ENCODE results near the gene GALNT9.
"Not testable (repeated sequence)": the region's sequence is repeated elsewhere in the genome, so short reads cannot be mapped to it uniquely, and the experiment has no call there.

The GALNT9 gene

GRCh38 chr12:132329036-132329719 lies at the start of gene GALNT9:
TSS of gene GALNT9 (minus strand) at chr12:132329589. CDS start at chr12:132329203, 386 bp downstream.
- DNase-seq (ENCODE audit: low read depth in 2 of 2), result no peak

DNA sequence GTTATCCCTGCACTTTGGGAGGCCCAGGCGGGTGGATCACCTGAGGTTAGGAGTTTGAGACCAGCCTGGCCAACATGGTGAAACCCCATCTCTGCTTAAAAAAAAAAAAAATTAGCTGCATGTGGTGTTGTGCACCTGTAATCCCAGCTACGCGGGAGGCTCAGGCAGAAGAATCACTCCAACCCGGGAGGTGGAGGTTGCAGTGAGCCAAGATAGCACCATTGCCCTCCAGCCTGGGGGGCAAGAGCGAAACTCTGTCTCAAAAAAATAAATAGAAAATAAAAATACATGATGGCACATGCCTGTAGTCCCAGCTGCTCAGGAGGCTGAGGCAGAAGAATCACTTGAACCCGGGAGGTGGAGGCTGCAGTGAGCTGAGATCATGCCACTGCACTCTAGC lies 49.7 kb upstream of the GALNT9 start:
- DNase-seq (ENCODE audit: low read depth in 2 of 2), result not testable (repeated sequence)

DNA sequence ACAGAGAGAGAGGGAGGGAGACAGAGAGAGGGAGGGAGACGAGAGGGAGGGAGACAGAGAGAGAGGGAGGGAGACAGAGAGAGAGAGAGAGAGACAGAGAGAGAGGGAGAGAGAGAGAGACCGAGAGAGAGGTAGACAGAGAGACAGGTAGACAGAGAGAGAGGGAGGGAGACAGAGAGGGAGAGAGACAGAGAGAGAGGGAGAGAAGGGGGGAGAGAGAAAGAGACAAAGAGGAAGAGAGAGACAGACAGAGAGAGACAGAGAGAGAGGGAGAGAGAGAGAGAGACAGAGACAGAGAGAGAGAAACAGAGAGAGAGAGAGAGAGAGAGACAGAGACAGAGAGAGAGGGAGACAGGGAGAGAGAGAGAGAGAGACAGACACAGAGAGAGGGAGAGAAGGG lies 47.8 kb upstream of the GALNT9 start:
- DNase-seq (ENCODE audit: low read depth in 2 of 2), result no peak

- DNase-seq (ENCODE audit: low read depth in 2 of 2), result no peak
Measured at GRCh38 chr12:132376464-132376830, 47.1 kb upstream of the GALNT9 start.

DNA sequence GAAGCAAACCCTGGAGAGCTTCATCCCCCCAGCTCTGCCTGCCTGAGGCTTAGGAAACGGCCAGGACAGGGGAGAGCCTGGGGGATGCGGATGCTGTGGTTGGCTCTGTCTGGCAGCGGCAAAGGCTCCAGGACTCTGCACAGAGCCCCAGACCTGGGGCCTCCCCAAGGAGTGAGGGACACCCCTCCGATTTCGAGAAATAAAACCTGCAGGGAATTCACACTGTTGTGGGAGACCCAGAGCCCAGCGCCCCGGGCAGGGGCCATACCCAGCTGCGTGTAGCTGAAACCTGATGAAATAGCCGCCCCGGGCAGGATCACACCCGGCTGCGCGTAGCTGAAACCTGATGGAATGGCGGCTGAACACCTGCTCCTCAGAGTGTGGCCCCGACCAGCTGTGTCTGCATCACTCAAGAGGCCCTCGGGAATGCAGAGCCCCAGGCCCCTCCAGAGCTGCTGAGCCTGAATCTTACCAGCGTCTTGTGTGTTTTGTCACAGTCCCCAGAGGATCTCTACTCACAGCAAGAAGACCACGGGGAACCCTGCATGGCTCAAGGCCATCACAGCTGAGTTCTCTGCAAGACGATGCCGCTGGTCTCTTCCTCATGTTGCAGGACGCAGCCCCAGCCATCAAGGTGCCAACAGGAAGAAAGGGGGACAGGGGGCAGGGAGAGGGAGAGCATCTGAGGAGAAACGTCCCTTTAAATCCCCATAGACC lies 46.5 kb upstream of the GALNT9 start:
- DNase-seq (ENCODE audit: low read depth in 2 of 2), result no peak

- DNase-seq (ENCODE audit: low read depth in 2 of 2), result no peak
Measured at GRCh38 chr12:132374612-132375445, 45.4 kb upstream of the GALNT9 start.

- DNase-seq (ENCODE audit: low read depth in 2 of 2), result no peak
Measured at GRCh38 chr12:132373901-132374611, 44.7 kb upstream of the GALNT9 start.

- no peak for DNase-seq (ENCODE audit: low read depth in 2 of 2)
Measured at GRCh38 chr12:132367852-132368251, 38.5 kb upstream of the GALNT9 start.

DNA sequence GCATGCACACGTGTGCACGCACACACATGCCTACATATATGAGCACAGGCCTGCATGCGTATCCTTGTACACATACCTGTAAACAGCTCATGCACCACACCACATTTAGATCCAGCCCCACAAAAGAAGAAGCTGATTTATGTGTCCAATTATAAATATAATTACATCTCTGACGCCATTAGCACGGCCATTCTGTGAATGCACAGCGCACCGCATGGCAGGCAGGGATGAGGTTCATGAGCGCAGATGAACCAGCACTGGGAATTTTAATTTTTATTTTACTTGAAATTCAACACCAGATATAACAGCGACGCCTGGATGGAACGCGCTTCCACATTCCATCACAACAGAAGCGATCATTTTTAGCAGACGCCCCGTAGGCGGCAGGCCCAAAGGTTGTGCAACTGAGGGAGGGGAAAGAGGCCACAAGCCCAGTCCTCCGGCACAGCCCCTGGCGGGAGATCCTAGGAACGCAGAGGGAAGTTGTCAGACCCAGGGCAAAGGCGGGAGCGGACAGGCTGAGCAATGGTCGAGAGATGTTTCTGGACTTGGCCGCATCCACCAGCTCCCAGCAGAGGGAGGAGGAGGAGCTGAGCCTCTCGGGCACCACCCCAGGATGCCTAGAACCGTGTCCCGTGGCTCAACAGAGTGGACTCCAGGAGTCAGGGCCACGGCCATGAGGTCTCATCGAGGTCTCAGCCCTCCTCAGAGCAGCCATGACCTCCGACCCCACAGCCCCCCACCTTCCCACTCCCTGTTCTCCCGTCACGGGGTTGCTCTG lies 37.9 kb upstream of the GALNT9 start:
- DNase-seq (ENCODE audit: low read depth in 2 of 2), result no peak

GRCh38 chr12:132366341-132366861 lies 37.0 kb upstream of the GALNT9 start:
- no peak for DNase-seq (ENCODE audit: low read depth in 2 of 2)

DNA sequence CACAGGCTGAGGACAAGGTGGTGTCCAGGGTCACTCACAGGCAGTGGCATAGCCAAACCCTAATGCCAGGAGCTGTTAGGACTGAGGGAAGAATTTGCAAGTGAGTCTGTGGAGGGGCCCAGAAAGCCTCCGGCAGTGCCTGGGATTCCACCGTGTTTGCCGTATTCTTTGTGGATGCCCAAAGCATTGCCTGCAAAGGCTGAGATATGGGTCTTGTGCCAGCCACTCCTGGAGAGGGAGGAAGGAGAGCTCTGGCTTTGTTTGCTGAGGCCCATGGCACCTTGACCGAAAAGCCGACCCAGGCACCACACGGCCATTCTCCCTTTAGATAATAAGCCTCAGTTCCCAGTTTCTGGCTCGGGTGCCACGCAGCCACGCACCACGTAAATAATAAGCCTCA lies 35.8 kb upstream of the GALNT9 start:
- DNase-seq (ENCODE audit: low read depth in 2 of 2), result no peak

GRCh38 chr12:132364348-132364902 lies 35.0 kb upstream of the GALNT9 start:
- DNase-seq (ENCODE audit: low read depth in 2 of 2), result no peak

GRCh38 chr12:132363661-132364347 lies 34.4 kb upstream of the GALNT9 start:
- no peak for DNase-seq (ENCODE audit: low read depth in 2 of 2)

GRCh38 chr12:132362996-132363660 lies 33.7 kb upstream of the GALNT9 start:
- no peak for DNase-seq (ENCODE audit: low read depth in 2 of 2)

DNA sequence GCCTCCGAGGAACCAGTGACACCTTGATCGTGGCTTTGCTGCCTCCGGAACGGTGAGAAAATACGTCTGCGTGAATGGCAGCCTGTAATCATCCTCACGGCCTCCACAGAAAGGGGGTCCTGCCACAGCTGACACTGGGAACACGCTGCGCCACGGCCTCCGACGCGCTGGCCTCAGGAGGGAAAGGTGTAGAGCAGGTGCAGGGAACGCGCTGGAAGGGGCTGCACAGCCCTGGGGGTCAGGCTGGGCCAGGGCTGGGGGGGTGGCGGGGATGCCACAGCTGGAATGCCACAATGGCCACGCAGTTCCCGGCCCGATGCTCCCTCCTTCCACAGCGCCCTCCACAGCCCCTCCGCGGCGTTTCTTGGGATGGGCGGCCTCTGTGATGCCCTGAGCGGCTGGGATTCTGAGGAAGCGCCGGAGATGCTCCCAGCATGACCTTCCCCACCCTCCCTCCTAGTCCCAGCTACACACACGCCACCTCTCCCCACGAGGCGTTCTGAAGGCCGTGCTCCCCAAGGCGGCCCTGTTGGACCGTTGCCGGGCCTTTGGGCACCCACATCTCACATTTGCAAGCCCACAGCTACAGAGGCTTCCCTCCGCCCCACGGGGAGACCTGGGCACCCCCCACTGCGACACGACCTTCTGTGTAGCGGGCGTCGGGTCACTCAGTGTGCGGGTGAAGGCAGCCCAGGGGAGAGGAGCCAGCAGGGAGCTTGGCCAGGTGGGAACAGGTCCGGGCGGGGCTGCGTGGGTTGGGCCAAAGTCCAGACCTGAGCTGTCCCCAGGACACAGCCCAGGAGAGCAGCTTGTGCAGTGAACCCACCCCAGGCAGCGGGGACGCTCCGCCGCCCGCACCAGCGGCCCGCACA lies 31.8 kb upstream of the GALNT9 start:
- DNase-seq (ENCODE audit: low read depth in 2 of 2), result no peak

- DNase-seq (ENCODE audit: low read depth in 2 of 2), result no peak
Measured at GRCh38 chr12:132360410-132360809, 31.0 kb upstream of the GALNT9 start.

- DNase-seq (ENCODE audit: low read depth in 2 of 2), result no peak
Measured at GRCh38 chr12:132359971-132360370, 30.6 kb upstream of the GALNT9 start.

DNA sequence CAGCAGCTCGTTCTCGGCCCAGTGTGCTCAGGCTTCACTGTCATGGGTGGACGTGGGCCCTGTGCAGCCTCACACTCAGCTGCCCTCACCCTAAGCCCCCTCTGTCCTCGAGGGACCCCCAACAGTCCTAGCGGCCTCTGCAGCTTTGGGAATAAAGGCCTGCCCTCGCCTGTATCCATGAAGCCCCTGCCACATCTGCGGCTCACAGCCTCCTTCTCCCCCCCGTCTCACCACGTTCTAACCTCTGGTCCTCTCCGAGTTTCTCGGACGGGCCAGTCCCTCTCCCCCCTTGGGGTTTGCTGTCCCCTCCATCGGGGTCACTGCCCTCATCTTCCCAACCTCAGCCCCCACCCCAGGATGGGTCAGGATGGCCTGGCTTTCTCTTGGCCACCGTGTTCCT lies 30.2 kb upstream of the GALNT9 start:
- no peak for DNase-seq (ENCODE audit: low read depth in 2 of 2)

Measured in stimulated activated CD4-positive, alpha-beta T cell treated with anti-CD3 and anti-CD28 coated beads, Interleukin-15, amount 100 ng/mL, for 48 hours (primary cell).